Suprapubic skin (tissue), 3 donors: ENCODE measurements around the gene KLHDC8A.

Source experiments
- CTCF ChIP-seq, 2 donors: fragments of 200-600 bp in 1 of 2; fragments of 450-650 bp in 1 of 2; sonication (generic) in 1 of 2; IDR thresholded peaks; one replicate each; pipeline ENCODE4 v1.5.1; 2016 to 2019; ENCODE audit warnings: antibody characterized with exemption in 2 of 2, mild to moderate bottlenecking in 1 of 2, moderate library complexity in 1 of 2
- POLR2A ChIP-seq, 2 donors: fragments of 450-650 bp; IDR thresholded peaks; one replicate each; pipeline ENCODE4 v1.6.1; 2017; ENCODE audit warnings: antibody characterized with exemption in 2 of 2, mild to moderate bottlenecking in 2 of 2, moderate library complexity in 2 of 2

- TF ChIP-seq CTCF (IDR thresholded peaks at IDR 0.05) (no peak), POLR2A (IDR thresholded peaks at IDR 0.05) (no peak)
Observed at GRCh38 chr1:205340676-205341075, 16.0 kb downstream of the KLHDC8A start.
